Endothelial cell (in vitro differentiated cells): ENCODE results near the gene ACTN3. TPM values are rescaled to one million over a fixed set of nuclear protein-coding genes. Genes with fewer than 3 reads are reported as not detected.

Experiments used
- DNase-seq: peaks from one replicate; pipeline ENCODE4 v3.0.0; 2021; ENCODE audit warnings: low spot score
- H3K27ac Mint-ChIP-seq: one replicate; pipeline ENCODE4 v1.8.0; 2021; ENCODE audit warnings: mixed read lengths, inconsistent platforms; ENCODE audit not compliant: unreplicated experiment
- H3K27me3 Mint-ChIP-seq: one replicate; pipeline ENCODE4 v1.8.0; 2021; ENCODE audit warnings: mild to moderate bottlenecking, moderate library complexity, mixed read lengths, inconsistent platforms; ENCODE audit not compliant: unreplicated experiment
- H3K36me3 Mint-ChIP-seq: one replicate; pipeline ENCODE4 v1.8.0; 2021; ENCODE audit warnings: mild to moderate bottlenecking, low read depth, mixed read lengths, inconsistent platforms; ENCODE audit not compliant: unreplicated experiment
- H3K4me1 Mint-ChIP-seq: one replicate; pipeline ENCODE4 v1.8.0; 2021; ENCODE audit warnings: mild to moderate bottlenecking, mixed read lengths, inconsistent platforms; ENCODE audit not compliant: unreplicated experiment
- H3K4me3 Mint-ChIP-seq: one replicate; pipeline ENCODE4 v1.8.0; 2021; ENCODE audit warnings: mild to moderate bottlenecking, mixed read lengths, inconsistent platforms; ENCODE audit not compliant: unreplicated experiment
- H3K9me3 Mint-ChIP-seq: one replicate; pipeline ENCODE4 v1.8.0; 2021; ENCODE audit warnings: mixed read lengths, inconsistent platforms; ENCODE audit not compliant: unreplicated experiment
- CTCF ChIP-seq: fragments of 200-600 bp; sonication (generic); IDR thresholded peaks from one replicate; pipeline ENCODE4 v1.5.0; 2021; ENCODE audit warnings: antibody characterized with exemption; ENCODE audit not compliant: unreplicated experiment
- total RNA-seq: library from RNA; stranded (reverse); fragmentation: NEBNext Ultra II Directional; extraction: Animal tissue kit (Norgen Biotek cat#: 25700); gene quantifications from one replicate; pipeline ENCODE4 v1.2.1, GENCODE V29; 2021; ENCODE audit not compliant: unreplicated experiment

ACTN3 gene
- total RNA-seq, 1 donor from 2014 or later: 0.21 TPM

GRCh38 chr11:66510271-66510989, 36.3 kb upstream of the ACTN3 start, which contains the start of gene BBS1:
BBS1 (plus strand) TSS chr11:66510635; CDS start chr11:66510660, 25 bp downstream.
- Mint-ChIP-seq H3K9me3 (no peaks in the 10 kb centered on the region), H3K27me3 (peaks cover 5% of the 10 kb centered on the region), H3K4me1 (peaks cover 8% of the 10 kb centered on the region), H3K4me3 (peak within 1 kb of the TSS; percentile 98), H3K27ac (peak within 1 kb of the TSS; percentile 87), H3K36me3 (peaks cover 8% of the 10 kb centered on the region)
- no peak for TF ChIP-seq CTCF
- peak; percentile 85 for DNase-seq

DNA sequence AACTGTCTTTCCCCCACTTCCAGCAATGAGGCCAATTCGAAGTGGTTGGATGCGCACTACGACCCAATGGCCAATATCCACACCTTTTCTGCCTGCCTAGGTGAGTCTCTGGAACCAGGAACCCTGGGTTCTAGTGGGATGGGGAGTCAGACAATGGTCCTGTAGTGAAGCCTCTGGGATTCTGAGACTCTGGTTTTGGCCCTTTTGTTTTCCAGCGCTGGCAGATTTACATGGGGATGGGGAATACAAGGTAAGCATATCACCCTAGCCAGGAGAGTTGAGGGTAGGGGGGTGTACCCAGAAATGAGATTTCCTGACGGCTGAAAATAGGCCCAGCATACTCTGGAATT, 35.7 kb upstream of the ACTN3 start:
- no peak for TF ChIP-seq CTCF
- Mint-ChIP-seq H3K27ac (peak overlapping the region; percentile 87), H3K4me1 (peaks cover 8% of the 10 kb centered on the region), H3K36me3 (peaks cover 8% of the 10 kb centered on the region), H3K9me3 (no peaks in the 10 kb centered on the region), H3K27me3 (peaks cover 5% of the 10 kb centered on the region), H3K4me3 (peak overlapping the region; percentile 98)
- DNase-seq: no peak

DNA sequence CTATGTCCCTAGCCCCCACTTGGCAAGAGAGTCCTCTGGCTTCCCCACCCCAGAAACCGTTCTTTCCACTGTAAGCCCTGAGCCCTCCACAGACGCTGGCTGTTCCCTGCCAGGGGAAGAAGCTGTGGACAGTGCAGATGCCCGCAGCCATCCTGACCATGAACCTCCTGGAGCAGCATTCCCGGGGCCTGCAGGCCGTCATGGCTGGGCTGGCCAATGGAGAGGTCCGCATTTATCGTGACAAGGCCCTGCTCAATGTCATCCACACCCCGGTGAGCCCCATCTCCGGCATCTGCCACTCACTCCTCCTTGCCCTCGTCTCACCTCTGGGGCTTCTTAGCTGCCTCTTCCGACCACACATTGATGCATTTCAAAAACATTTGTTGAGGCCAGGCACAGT, 23.1 kb upstream of the ACTN3 start:
- Mint-ChIP-seq H3K36me3 (peaks cover 25% of the 10 kb centered on the region), H3K27ac (no peak overlapping the region), H3K4me1 (no peaks in the 10 kb centered on the region), H3K4me3 (no peak overlapping the region), H3K27me3 (peaks cover 1% of the 10 kb centered on the region), H3K9me3 (no peaks in the 10 kb centered on the region)
- no peak for TF ChIP-seq CTCF
- no peak for DNase-seq

GRCh38 chr11:66524304-66525040, 22.2 kb upstream of the ACTN3 start:
- Mint-ChIP-seq H3K4me1 (no peaks in the 10 kb centered on the region), H3K27ac (no peak overlapping the region), H3K9me3 (no peaks in the 10 kb centered on the region), H3K4me3 (no peak overlapping the region), H3K36me3 (peaks cover 30% of the 10 kb centered on the region), H3K27me3 (peaks cover 1% of the 10 kb centered on the region)
- no peak for DNase-seq
- TF ChIP-seq CTCF: no peak

DNA sequence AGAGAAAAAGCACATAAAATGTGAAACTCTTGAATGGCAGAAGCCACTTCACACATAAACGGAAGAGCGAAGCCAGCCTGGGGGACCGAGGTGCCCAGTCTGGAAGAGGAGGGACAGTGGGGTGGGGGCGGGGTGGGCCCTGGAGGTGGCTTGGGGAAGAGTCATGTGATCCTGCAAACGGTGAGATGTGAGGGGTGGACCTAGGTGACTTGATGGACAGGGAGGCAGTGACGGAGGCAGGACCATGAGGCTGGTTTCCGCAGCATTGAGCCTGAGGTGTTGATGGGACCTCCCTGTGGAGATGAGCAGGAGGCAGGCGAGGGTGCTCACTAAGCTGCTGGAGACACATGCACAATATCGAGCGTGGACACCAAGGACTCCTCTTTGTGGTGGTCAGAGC, 17.6 kb upstream of the ACTN3 start:
- DNase-seq: no peak

More for the DNA sequence above, 17.6 kb upstream of the ACTN3 start:
- H3K4me3 Mint-ChIP-seq: peak overlapping the region; percentile 76
- peaks cover 22% of the 10 kb centered on the region for H3K36me3 Mint-ChIP-seq
- no peak for TF ChIP-seq CTCF
- H3K4me1 Mint-ChIP-seq: no peaks in the 10 kb centered on the region
- no peaks in the 10 kb centered on the region for H3K9me3 Mint-ChIP-seq
- no peak overlapping the region for H3K27ac Mint-ChIP-seq
- peaks cover 4% of the 10 kb centered on the region for H3K27me3 Mint-ChIP-seq
